Suprapubic skin (tissue), 4 donors: ENCODE data around the gene ARHGAP10.

Experiments
- POLR2A ChIP-seq, 2 donors: fragments of 450-650 bp; IDR thresholded peaks; one replicate each; pipeline ENCODE4 v1.6.1; 2017; ENCODE audit warnings: antibody characterized with exemption in 2 of 2, mild to moderate bottlenecking in 2 of 2, moderate library complexity in 2 of 2
- POLR2AphosphoS5 ChIP-seq, 3 donors: sonication (generic); formaldehyde crosslinking; IDR thresholded peaks; one replicate each; pipeline ENCODE4 v1.6.1; 2017; ENCODE audit warnings: antibody characterized with exemption in 3 of 3
- TF ChIP-seq, protein P1 (sequence below), 2 donors: fragments of 200-600 bp in 1 of 2; fragments of 450-650 bp in 1 of 2; sonication (generic) in 1 of 2; IDR thresholded peaks; one replicate each; pipeline ENCODE4 v1.5.1; 2016 to 2019; ENCODE audit warnings: antibody characterized with exemption in 2 of 2, mild to moderate bottlenecking in 1 of 2, moderate library complexity in 1 of 2

DNA sequence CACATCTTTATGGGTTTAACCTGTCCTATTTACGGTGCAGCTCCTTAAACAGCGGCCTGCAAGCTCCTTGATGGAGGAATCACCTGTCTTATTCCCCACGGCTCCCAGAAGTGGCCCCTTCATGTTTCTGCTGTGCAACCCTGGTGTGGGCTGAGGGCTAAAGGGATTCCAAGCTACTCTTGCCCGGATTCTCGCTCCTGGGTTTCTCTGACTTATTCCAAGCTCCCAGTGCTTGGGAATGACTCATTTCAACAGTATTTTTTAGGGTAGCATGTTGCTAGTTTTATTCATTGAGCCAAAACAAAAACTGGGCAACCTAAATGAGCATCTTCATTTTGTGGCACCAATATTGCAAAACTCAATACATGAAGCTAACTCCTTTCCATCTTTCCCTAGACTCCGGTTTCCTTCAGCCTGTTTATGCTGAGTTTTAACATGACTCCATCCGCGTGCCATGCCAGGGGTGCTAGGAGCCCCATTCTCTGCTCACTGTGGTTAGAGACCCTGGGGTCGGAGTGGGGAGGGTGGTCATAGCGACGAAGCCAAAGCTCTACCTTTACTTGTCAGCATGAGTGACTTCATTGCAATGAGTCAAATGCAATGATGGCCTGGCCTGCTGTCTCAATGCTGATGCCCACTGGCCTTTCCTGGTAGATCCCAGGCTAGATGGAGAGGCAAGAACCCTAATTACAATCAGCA lies 360.6 kb downstream of the ARHGAP10 start:
- no peak for TF ChIP-seq POLR2AphosphoS5 (IDR thresholded peaks at IDR 0.05)
- TF ChIP-seq POLR2A (IDR thresholded peaks at IDR 0.05) = no peak
- TF ChIP-seq, protein P1, sequence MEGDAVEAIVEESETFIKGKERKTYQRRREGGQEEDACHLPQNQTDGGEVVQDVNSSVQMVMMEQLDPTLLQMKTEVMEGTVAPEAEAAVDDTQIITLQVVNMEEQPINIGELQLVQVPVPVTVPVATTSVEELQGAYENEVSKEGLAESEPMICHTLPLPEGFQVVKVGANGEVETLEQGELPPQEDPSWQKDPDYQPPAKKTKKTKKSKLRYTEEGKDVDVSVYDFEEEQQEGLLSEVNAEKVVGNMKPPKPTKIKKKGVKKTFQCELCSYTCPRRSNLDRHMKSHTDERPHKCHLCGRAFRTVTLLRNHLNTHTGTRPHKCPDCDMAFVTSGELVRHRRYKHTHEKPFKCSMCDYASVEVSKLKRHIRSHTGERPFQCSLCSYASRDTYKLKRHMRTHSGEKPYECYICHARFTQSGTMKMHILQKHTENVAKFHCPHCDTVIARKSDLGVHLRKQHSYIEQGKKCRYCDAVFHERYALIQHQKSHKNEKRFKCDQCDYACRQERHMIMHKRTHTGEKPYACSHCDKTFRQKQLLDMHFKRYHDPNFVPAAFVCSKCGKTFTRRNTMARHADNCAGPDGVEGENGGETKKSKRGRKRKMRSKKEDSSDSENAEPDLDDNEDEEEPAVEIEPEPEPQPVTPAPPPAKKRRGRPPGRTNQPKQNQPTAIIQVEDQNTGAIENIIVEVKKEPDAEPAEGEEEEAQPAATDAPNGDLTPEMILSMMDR (IDR thresholded peaks at IDR 0.05) = no peak
